Parathyroid adenoma (tissue), 2 donors: ENCODE results near the gene MED28.

Source experiments
- H2AFZ ChIP-seq: fragments of 300-600 bp; sonication (generic); one replicate; pipeline ENCODE4 v1.7.0; 2017; ENCODE audit warnings: antibody characterized with exemption, mild to moderate bottlenecking
- H3K27ac ChIP-seq: fragments of 300-600 bp; sonication (generic); one replicate; pipeline ENCODE4 v1.7.0; 2017
- H3K27me3 ChIP-seq: fragments of 300-600 bp; sonication (generic); one replicate; pipeline ENCODE4 v1.7.0; 2017; ENCODE audit warnings: low read length; ENCODE audit not compliant: control insufficient read depth, insufficient read depth
- H3K36me3 ChIP-seq: fragments of 300-600 bp; sonication (generic); one replicate; pipeline ENCODE4 v1.7.0; 2017; ENCODE audit warnings: low read length; ENCODE audit not compliant: control insufficient read depth, insufficient read depth
- H3K4me1 ChIP-seq: fragments of 300-600 bp; sonication (generic); one replicate; pipeline ENCODE4 v1.7.0; 2017; ENCODE audit warnings: control low read depth
- H3K4me2 ChIP-seq: fragments of 300-600 bp; sonication (generic); one replicate; pipeline ENCODE4 v1.7.0; 2017; ENCODE audit warnings: low read length
- H3K4me3 ChIP-seq: fragments of 300-600 bp; sonication (generic); one replicate; pipeline ENCODE4 v1.7.0; 2017; ENCODE audit warnings: low read depth, low read length
- H3K79me2 ChIP-seq: fragments of 300-600 bp; sonication (generic); one replicate; pipeline ENCODE4 v1.7.0; 2017; ENCODE audit warnings: control low read depth
- H3K9ac ChIP-seq: fragments of 300-600 bp; sonication (generic); one replicate; pipeline ENCODE4 v1.7.0; 2017; ENCODE audit warnings: mild to moderate bottlenecking
- H3K9me3 ChIP-seq: fragments of 300-600 bp; sonication (generic); one replicate; pipeline ENCODE4 v1.7.0; 2017; ENCODE audit warnings: low read length; ENCODE audit not compliant: control insufficient read depth
- CTCF ChIP-seq: fragments of 300-600 bp; sonication (generic); IDR thresholded peaks from one replicate; pipeline ENCODE4 v1.7.0; 2017; ENCODE audit warnings: antibody characterized with exemption, mild to moderate bottlenecking
- donor health status: primary hyperparathyroidism.

The MED28 gene

GRCh38 chr4:17665852-17666251 lies 51.4 kb downstream of the MED28 start:
- H3K36me3 ChIP-seq, result no peaks in the 10 kb centered on the region
- no peak overlapping the region for H3K27ac ChIP-seq
- H3K4me2 ChIP-seq, result no peak overlapping the region
- H2AFZ ChIP-seq, result no peak overlapping the region
- peaks cover 12% of the 10 kb centered on the region for H3K4me1 ChIP-seq
- no peak overlapping the region for H3K4me3 ChIP-seq
- no peaks in the 10 kb centered on the region for H3K27me3 ChIP-seq
- TF ChIP-seq CTCF, result no peak
- no peaks in the 10 kb centered on the region for H3K79me2 ChIP-seq
- H3K9ac ChIP-seq, result no peak overlapping the region
- H3K9me3 ChIP-seq, result no peaks in the 10 kb centered on the region

- H3K79me2 ChIP-seq, result no peaks in the 10 kb centered on the region
- no peak overlapping the region for H3K4me2 ChIP-seq
- peaks cover 12% of the 10 kb centered on the region for H3K4me1 ChIP-seq
- H3K27ac ChIP-seq, result peak overlapping the region; percentile 74
- H2AFZ ChIP-seq, result peak overlapping the region; percentile 76
- H3K36me3 ChIP-seq, result no peaks in the 10 kb centered on the region
- no peaks in the 10 kb centered on the region for H3K27me3 ChIP-seq
- no peaks in the 10 kb centered on the region for H3K9me3 ChIP-seq
- no peak overlapping the region for H3K9ac ChIP-seq
- no peak for TF ChIP-seq CTCF
- no peak overlapping the region for H3K4me3 ChIP-seq
Measured at GRCh38 chr4:17667253-17667652, 52.8 kb downstream of the MED28 start.

- H3K4me1 ChIP-seq, result peaks cover 12% of the 10 kb centered on the region
Measured at GRCh38 chr4:17667653-17668201, 53.3 kb downstream of the MED28 start.

GRCh38 chr4:17670423-17670822 lies 56.0 kb downstream of the MED28 start:
- Histone ChIP-seq H3K4me3 (no peak overlapping the region), H2AFZ (no peak overlapping the region), H3K4me1 (peaks cover 12% of the 10 kb centered on the region), H3K36me3 (no peaks in the 10 kb centered on the region), H3K9me3 (no peaks in the 10 kb centered on the region), H3K79me2 (no peaks in the 10 kb centered on the region), H3K9ac (no peak overlapping the region), H3K27ac (no peak overlapping the region), H3K27me3 (no peaks in the 10 kb centered on the region), H3K4me2 (no peak overlapping the region)
- TF ChIP-seq CTCF, result no peak

More at GRCh38 chr4:17667653-17668201, 53.3 kb downstream of the MED28 start:
- H3K9me3 ChIP-seq, result no peaks in the 10 kb centered on the region
- no peak overlapping the region for H3K9ac ChIP-seq
- no peaks in the 10 kb centered on the region for H3K79me2 ChIP-seq
- peak overlapping the region; percentile 76 for H2AFZ ChIP-seq
- no peaks in the 10 kb centered on the region for H3K27me3 ChIP-seq
- no peak for TF ChIP-seq CTCF
- H3K36me3 ChIP-seq, result no peaks in the 10 kb centered on the region
- H3K27ac ChIP-seq, result peak overlapping the region; percentile 74
- no peak overlapping the region for H3K4me3 ChIP-seq
- peak overlapping the region; percentile 10 for H3K4me2 ChIP-seq

GRCh38 chr4:17680559-17681280 lies 66.3 kb downstream of the MED28 start:
- no peak overlapping the region for H3K27ac ChIP-seq
- H3K9ac ChIP-seq, result no peak overlapping the region
- peaks cover 1% of the 10 kb centered on the region for H3K4me1 ChIP-seq
- no peaks in the 10 kb centered on the region for H3K79me2 ChIP-seq
- H2AFZ ChIP-seq, result no peak overlapping the region
- H3K36me3 ChIP-seq, result no peaks in the 10 kb centered on the region
- no peak overlapping the region for H3K4me3 ChIP-seq
- H3K4me2 ChIP-seq, result no peak overlapping the region
- no peak for TF ChIP-seq CTCF
- H3K27me3 ChIP-seq, result no peaks in the 10 kb centered on the region
- no peaks in the 10 kb centered on the region for H3K9me3 ChIP-seq
